ENCODE results near the gene FBRS. TPM values are rescaled to one million over a fixed set of nuclear protein-coding genes. Genes with fewer than 3 reads are reported as not detected.

FBRS gene
- total and polyA plus RNA-seq, 2 of the 13 experiments (the other 11 are each of a cell fraction or from before 2014, with no cell fraction given), result 13.7 to 16.2 TPM

GRCh38 chr16:30628628-30629540, 29.3 kb upstream of the FBRS start (continued):
- TF ChIP-seq NFE2 (CRISPR knock-in tag; IDR thresholded peaks at IDR 0.05) (no peak), POGZ (CRISPR knock-in tag; IDR thresholded peaks at IDR 0.05) (peak; percentile 43; the same call in 1 of the 2 replicates), ZNF720 (CRISPR knock-in tag; IDR thresholded peaks at IDR 0.05) (no peak), ZNF552 (CRISPR knock-in tag; IDR thresholded peaks at IDR 0.05; ENCODE audit: borderline replicate concordance) (no peak), ZNF549 (CRISPR knock-in tag; IDR thresholded peaks at IDR 0.05) (no peak), STAG1 (CRISPR knock-in tag; IDR thresholded peaks at IDR 0.05) (peak; percentile 95), BRD4 (CRISPR knock-in tag; IDR thresholded peaks at IDR 0.05) (no peak), GMEB1 (CRISPR knock-in tag; IDR thresholded peaks at IDR 0.05; ENCODE audit: borderline replicate concordance) (no peak; the same call in 1 of the 2 replicates), PRPF4 (IDR thresholded peaks at IDR 0.05; ENCODE audit: low read depth, low read length, poor library complexity, severe bottlenecking) (no peak), ZNF362 (CRISPR knock-in tag; IDR thresholded peaks at IDR 0.05; ENCODE audit: borderline replicate concordance) (peak; percentile 60; the same call in 1 of the 2 replicates), THAP11 (CRISPR knock-in tag; IDR thresholded peaks at IDR 0.05) (peak; percentile 71), RXRB (CRISPR knock-in tag; IDR thresholded peaks at IDR 0.05; ENCODE audit: borderline replicate concordance) (peak; percentile 80; the same call in 1 of the 2 replicates), SOX13 (IDR thresholded peaks at IDR 0.05) (no peak), SOX13 (CRISPR knock-in tag; conservative IDR thresholded peaks at IDR 0.05 in 1 of 2, IDR thresholded peaks at IDR 0.05 in 1 of 2) (no peak), ZC3H13 (CRISPR knock-in tag; IDR thresholded peaks at IDR 0.05) (no peak), ELF3 (CRISPR knock-in tag; IDR thresholded peaks at IDR 0.05) (peak; percentile 45; the same call in 1 of the 2 replicates), MIER3 (CRISPR knock-in tag; IDR thresholded peaks at IDR 0.05; ENCODE audit: borderline replicate concordance) (peak; percentile 65; the same call in 1 of the 2 replicates), PPARG (CRISPR knock-in tag; conservative IDR thresholded peaks at IDR 0.05) (peak; percentile 73), POLR2AphosphoS2 (IDR thresholded peaks at IDR 0.05; ENCODE audit: low read depth, low read length) (no peak), YEATS2 (CRISPR knock-in tag; IDR thresholded peaks at IDR 0.05; ENCODE audit: borderline replicate concordance) (peak; percentile 43; the same call in 1 of the 2 replicates), PHF5A (CRISPR knock-in tag; IDR thresholded peaks at IDR 0.05; ENCODE audit: low read depth, unreplicated experiment) (no peak), ZNF567 (CRISPR knock-in tag; IDR thresholded peaks at IDR 0.05; ENCODE audit: borderline replicate concordance) (no peak), FOSL1 (CRISPR knock-in tag; IDR thresholded peaks at IDR 0.05; ENCODE audit: borderline replicate concordance) (no peak), ZBTB8A (CRISPR knock-in tag; IDR thresholded peaks at IDR 0.05; ENCODE audit: borderline replicate concordance, low read depth) (no peak)
- TF ChIP-seq, protein P1, sequence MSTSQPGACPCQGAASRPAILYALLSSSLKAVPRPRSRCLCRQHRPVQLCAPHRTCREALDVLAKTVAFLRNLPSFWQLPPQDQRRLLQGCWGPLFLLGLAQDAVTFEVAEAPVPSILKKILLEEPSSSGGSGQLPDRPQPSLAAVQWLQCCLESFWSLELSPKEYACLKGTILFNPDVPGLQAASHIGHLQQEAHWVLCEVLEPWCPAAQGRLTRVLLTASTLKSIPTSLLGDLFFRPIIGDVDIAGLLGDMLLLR (CRISPR knock-in tag; IDR thresholded peaks at IDR 0.05), result no peak
- TF ChIP-seq, protein P2, sequence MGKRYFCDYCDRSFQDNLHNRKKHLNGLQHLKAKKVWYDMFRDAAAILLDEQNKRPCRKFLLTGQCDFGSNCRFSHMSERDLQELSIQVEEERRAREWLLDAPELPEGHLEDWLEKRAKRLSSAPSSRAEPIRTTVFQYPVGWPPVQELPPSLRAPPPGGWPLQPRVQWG (CRISPR knock-in tag; IDR thresholded peaks at IDR 0.05; ENCODE audit: borderline replicate concordance, low read depth), result no peak
- TF ChIP-seq, protein P3, sequence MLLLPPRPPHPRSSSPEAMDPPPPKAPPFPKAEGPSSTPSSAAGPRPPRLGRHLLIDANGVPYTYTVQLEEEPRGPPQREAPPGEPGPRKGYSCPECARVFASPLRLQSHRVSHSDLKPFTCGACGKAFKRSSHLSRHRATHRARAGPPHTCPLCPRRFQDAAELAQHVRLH (CRISPR knock-in tag; IDR thresholded peaks at IDR 0.05; ENCODE audit: borderline replicate concordance, low read depth), result no peak
